Activated CD4-positive, CD25-positive, alpha-beta regulatory T cell treated with anti-CD3 and anti-CD28 coated beads, Interleukin-2, amount 50 U/mL, for 72 hours (primary cell): Measurements from ENCODE around the gene REEP1.

Experiments used
- DNase-seq: peaks from one replicate; pipeline ENCODE4 v3.0.0; 2021

REEP1 gene

GRCh38 chr2:86304416-86304815, 33.0 kb downstream of the REEP1 start:
- DNase-seq: no peak

GRCh38 chr2:86302320-86302719, 35.1 kb downstream of the REEP1 start:
- DNase-seq: no peak

- DNase-seq: no peak
These were observed 35.7 kb downstream of the REEP1 start for GRCh38 chr2:86301711-86302202.

- DNase-seq: no peak
These were observed 36.4 kb downstream of the REEP1 start for GRCh38 chr2:86301009-86301408.

- DNase-seq: no peak
These were observed 36.9 kb downstream of the REEP1 start for GRCh38 chr2:86300496-86300895.

GRCh38 chr2:86298411-86299390, 38.7 kb downstream of the REEP1 start:
- DNase-seq: no peak

GRCh38 chr2:86297382-86298147, 39.9 kb downstream of the REEP1 start:
- DNase-seq: no peak

- DNase-seq: no peak
These were observed 40.5 kb downstream of the REEP1 start for GRCh38 chr2:86296947-86297346.

GRCh38 chr2:86295066-86295465, 42.4 kb downstream of the REEP1 start:
- DNase-seq: no peak

- no peak for DNase-seq
These were observed 43.8 kb downstream of the REEP1 start for GRCh38 chr2:86293612-86294011.

- no peak for DNase-seq
These were observed 44.6 kb downstream of the REEP1 start for GRCh38 chr2:86292571-86293515.

GRCh38 chr2:86291328-86291662, 46.1 kb downstream of the REEP1 start:
- DNase-seq: no peak

GRCh38 chr2:86290596-86291327, 46.7 kb downstream of the REEP1 start:
- no peak for DNase-seq

- no peak for DNase-seq
These were observed 50.9 kb downstream of the REEP1 start for GRCh38 chr2:86286516-86286915.

GRCh38 chr2:86285981-86286380, 51.4 kb downstream of the REEP1 start:
- DNase-seq: no peak

- DNase-seq: no peak
These were observed 51.9 kb downstream of the REEP1 start for GRCh38 chr2:86285571-86285970.

- DNase-seq: no peak
These were observed 52.4 kb downstream of the REEP1 start for GRCh38 chr2:86284987-86285386.

GRCh38 chr2:86284401-86284841, 53.0 kb downstream of the REEP1 start:
- DNase-seq: no peak

GRCh38 chr2:86283411-86284030, 53.9 kb downstream of the REEP1 start:
- no peak for DNase-seq

GRCh38 chr2:86281066-86281700, 56.2 kb downstream of the REEP1 start:
- no peak for DNase-seq

GRCh38 chr2:86280191-86280667, 57.2 kb downstream of the REEP1 start:
- DNase-seq: no peak
